DMS79 treated with DMSO at 0.1 percent for 48 hours (cell line): Measurements from ENCODE around the gene REN.

Source experiments
- DNase-seq: peaks from one replicate; lab custom pipeline; 2025; lab: John Stamatoyannopoulos, UW

The REN gene

DNA sequence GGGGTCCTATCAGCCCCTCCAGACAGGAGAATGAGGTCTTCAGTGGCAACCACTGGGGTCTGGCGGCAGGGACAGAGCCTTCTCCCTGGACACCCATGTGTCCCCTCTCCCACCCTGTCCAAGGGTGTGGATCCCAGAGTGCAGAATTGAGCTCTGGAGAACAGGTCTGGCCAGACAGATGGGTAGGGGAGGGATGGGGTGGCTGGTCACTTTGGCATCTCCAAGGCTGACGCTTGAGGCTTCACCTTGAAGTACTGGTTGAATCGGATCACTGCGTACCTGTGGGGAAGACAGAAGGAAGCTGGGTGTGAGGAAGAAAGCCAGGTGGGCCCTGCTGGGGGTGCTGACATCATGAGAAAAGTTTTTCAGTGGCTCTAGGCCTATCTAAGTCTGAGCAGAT lies 34.2 kb downstream of the REN start:
- DNase-seq = no peak

DNA sequence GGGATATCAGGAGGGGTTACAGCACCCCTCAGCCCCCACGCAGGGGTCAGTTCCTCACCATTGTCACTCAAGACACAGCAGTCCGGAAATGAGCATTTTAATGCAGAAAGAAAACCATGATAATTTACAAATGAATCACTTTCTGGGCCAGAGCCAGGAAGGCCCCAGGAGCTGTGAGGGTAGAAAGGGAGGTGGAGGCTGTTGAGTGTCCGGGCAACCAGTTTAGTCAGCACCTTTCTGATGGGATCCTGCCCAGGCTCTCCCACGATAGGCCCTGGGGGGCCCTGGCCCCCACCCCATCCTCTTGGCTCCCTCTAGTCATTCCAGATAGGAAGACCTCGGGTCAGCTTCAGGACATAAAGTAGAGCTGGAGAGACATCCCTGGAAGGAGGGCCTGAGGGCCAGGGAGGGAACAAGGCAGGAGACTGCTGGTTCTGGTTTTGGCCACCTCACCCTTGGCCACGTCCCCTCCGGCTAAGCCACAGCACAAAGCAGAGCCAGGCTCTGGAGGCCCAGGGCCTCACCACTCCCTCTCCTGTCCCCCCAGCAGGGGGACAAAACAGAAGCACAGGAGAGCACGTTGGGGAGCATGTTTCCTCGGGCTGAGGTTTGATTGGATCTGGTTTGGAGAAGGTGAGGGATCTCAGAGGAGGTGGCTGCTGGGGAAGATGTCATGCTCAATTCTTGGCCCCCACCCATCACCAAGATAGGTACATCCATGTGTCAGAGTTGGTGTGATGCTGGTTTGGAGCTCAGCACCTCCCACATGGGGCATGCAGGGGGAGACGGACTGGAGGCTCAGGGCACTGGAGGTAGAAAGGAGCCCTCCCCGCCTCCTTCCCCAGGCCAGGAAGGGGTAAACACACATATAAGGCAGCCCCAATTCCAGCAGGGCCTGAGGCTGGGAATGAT lies 34.9 kb downstream of the REN start:
- DNase-seq = peak; percentile 12

DNA sequence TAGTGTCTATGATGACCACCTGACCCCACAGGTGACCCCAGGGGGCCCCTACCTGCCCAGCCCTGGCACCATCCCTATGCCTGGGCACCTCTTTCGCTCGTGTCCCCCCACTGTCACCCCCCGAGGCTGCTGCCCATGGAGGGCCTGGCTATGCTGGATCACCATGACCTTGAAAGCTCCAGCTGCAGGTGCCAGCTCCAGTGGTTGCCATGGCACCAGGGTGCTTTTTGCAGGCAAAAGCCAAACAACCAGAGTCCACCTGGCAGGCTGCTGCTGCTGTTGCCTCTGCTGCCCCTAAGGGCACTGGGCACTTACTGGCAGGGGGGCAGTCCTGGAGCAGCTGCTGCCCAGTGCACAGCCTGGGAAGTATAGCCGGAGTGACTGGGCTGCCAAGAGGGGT lies 36.0 kb downstream of the REN start:
- DNase-seq = peak; percentile 40

DNA sequence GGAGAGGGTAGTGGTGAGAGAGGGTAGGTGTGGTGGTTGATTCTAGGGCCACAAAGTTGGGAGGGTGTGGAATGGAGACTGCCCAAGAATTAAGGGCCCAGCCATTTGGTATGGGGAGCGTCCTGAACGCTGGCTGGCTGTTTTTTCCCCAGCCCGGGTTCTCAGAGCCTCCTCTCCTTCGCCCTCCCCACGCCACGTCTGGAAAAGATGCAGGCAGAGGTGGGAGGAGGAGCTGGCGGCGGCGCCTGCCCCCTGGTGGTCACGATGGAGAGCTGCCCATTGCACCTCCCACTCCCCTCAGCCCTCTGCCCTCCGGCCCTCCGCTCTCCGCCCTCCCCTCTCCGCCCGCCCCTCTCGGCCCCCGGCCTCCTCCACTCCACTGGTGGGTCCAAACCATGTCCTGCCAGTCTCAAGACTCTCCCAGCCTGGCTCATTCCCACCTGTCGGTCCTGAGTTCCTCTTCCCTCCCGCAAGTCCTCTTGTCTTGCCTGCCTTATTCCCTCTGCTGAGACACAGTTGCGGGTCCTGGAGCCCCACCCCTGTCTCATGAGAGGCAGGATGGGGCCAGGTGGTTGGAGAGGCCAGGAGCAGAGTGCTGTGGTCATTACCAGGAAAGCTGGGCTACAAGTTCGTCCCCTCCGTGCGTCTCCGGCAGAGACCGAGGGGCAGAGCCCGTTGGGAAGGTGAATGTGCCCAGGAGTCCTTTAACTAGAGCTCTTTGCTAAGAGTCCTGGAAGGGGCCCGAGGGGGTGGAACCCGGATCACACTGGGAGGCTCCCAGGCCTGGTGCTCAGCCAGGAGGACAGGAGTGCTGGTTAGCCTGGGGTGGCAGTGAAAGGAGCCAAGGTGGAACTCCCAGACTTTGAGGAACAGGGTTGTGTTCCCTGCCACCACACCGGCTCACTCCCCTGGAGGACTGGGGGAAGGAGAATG lies 36.9 kb downstream of the REN start:
- DNase-seq = peak; percentile 82

DNA sequence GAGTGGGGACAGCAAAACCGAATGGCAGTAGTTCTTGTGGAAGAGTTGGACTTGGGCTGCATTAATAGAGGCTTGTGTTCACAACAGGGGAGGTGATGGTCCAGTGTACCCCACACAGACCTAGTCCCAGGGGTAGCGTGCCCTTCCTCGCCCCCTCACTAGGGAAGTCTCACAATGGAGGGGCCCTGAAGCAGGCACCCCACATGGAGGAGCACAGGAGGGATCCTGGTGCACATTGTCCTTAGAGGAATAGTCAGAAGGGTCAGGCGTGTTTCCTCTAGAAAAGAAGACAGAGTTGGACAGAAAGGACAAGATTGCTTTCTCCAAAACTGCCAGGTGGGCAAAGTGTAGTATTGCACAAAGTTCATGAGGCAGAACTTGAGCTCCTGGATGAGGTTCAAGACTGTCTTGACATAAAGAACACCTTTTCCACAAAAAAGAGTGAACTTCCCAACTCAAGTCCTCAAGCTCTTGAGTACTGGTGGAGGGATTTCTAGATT lies 37.6 kb downstream of the REN start:
- DNase-seq = no peak

DNA sequence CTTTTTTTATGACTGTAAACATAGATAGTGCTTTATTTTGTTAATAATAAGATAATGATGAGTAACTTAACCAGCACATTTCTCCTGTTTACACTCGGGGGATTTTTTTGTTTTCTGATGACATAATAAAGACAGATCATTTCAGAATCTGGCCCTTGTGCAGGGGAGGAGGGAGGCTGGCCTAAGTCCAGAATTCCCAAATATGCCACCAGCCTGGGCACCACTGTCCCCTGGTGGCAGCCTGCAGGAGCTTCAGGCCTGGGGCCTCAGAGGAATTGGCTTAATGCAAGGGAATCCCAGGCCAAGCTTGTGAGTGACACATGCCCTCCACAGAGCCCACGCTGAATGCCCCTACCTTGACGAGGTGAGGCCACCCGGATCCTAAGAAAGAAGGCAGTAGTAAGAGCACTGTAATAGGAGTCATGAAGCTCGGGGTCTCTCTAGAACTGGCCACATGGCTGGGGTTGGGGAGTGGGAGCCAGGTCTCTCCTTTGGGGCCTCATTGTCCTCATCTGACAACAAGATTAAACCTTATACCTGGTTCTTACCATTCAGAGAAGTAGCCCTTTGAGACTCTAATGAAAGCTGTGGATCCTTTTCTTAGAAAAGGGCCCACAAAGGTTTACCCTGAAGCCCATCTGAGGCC lies 38.4 kb downstream of the REN start:
- DNase-seq = peak; percentile 42

DNA sequence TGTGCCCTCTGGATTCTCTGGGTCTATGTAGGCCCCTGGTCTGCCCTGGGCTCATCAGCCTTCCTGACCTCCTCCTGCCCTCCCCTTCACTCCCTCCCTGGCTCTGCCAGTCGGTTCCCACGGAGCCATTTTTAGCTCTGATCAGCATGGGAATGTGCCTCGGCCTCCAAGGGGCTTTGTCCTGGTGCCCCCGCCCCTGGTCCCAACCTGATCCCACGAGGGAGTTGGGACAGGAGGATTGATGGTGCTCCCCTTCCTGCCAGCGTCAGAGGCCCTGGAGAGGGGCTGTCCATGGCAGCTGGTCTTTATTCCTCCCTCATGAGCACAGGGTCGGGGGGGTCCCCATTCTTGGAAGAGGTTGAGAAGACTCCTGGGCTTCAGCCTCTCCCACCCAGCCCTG lies 39.2 kb downstream of the REN start:
- no peak for DNase-seq

DNA sequence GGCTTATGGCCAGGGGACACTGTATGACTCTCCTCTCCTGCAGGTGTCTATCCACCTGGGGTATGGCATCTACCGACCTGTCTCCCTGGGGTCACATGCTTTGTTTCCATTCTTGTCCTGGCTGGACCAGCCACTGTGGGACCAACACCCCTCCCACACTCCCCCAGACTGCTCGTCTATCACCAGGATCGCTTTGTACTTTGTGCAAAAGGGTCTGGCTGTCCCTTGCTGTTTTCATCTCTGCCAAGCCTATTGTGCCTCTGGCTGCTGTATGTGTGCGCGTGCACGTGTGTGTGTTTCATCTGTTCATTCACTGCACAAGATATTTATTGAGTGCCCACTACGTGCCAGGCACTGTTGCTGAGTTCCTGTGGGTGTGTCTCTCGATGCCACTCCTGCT lies 39.8 kb downstream of the REN start:
- no peak for DNase-seq

DNA sequence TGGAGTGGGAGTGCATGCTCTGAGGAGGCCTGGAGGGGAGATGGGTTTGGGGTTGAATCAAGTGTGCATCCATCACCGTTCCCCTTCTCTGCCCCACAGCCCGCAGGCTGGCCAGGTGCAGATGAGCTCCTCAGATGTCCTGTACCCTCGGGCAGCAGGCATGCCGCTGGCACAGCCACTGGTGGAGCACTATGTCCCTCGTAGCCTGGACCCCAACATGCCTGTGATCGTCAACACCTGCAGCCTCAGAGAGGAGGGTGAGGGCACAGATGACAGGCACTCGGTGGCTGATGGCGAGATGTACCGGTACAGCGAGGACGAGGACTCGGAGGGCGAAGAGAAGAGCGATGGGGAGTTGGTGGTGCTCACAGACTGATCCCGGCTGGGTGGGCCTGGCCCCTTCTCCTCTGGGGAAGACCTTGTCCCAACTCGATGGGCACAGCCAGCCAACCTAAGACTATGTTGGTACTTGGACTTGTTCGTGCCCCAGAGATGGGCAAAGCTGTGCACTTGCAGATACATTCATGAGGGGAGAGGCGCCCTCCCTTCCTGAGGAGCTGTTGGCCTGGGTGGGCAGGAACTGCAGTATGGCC lies 40.3 kb downstream of the REN start:
- no peak for DNase-seq

DNA sequence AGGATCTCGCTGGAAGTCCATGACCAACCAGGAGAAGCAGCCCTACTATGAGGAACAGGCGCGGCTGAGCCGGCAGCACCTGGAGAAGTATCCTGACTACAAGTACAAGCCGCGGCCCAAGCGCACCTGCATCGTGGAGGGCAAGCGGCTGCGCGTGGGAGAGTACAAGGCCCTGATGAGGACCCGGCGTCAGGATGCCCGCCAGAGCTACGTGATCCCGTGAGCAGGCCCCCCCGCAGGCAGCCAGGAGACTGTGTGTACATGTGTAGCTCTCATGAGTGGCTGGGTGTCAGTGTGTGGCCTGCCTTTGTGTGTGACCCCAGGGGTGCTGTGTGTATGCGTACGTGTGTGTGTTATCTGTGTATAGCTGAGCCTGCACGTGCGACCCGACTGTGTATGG lies 41.5 kb downstream of the REN start:
- no peak for DNase-seq

DNA sequence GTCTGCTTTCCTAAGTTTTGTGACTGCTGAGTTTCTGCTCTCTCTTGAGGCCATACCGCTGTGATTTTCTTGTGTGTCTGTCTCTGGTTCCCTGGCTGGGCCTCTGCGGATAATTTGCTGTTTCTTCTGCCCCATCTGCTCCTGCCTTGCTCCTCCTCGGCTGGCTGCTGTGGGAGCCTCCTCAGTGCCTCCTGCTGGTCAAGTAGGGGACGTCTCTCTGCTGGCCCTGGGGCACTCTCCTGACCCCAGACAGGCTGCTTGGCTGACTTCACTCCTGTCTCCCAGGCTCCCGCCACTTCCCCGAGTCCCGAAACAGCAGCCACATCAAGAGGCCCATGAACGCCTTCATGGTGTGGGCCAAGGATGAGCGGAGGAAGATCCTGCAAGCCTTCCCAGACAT lies 42.8 kb downstream of the REN start:
- DNase-seq = no peak

DNA sequence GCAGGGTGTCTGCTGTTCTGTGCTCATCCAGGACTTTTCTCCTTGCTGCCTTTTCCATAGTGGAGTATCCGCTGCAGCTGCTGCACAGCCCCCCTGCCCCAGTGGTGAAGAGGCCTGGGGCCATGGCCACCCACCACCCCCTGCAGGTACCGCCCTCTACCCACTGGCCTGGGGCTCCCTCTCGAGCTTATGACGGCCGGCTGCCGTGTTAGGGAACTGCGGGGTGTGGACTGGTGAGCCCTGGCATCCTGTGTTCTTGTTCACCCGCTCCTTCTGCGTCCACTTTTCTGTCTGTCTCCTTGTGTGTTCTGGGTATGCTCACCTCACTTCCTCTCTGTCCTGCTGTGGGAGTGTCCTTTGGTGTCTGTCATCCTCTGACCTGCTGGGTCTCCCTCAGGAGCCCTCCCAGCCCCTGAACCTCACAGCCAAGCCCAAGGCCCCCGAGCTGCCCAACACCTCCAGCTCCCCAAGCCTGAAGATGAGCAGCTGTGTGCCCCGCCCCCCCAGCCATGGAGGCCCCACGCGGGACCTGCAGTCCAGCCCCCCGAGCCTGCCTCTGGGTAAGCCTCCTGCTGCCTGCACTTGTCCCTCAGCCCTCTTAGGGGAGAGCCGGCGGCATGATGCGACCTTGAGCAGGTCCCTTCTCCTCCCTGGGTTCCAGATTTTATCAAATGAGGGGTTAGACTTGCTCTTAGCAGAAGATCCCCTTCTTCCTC lies 44.1 kb downstream of the REN start:
- no peak for DNase-seq

DNA sequence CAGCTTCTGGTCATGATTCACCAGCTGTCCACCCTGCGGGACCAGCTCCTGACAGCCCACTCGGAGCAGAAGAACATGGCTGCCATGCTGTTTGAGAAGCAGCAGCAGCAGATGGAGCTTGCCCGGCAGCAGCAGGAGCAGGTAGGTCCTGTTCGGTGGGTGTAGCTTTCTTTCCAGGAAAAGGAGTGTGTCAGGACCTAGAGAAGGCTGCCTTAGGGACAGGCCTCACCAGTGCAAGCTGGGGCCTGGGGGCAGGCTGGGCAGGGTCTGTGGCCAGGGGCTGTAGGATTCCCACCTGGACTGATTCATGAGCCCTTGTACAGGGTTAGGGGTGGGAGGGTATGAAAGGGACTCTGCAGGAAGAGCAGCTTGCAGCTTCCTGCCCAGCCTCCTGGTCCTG lies 49.6 kb downstream of the REN start:
- no peak for DNase-seq

DNA sequence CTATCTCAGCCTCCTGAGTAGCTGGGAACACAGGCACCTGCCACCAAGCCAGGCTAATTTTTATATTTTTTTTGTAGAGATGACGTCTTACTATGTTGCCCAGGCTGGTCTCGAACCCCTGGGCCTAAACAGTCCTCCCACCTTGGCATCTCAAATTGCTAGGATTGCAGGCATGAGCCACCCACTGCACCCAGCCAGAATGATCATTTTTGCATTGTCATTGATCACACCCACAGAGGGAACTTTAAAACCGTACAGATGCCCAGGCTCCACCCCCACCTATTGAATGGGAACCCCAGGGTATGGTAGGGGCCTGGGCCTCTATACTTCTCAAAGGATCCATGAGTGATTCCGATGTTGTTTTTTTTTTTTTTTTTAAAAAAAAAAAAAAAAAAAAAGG lies 51.0 kb downstream of the REN start:
- no peak for DNase-seq

DNA sequence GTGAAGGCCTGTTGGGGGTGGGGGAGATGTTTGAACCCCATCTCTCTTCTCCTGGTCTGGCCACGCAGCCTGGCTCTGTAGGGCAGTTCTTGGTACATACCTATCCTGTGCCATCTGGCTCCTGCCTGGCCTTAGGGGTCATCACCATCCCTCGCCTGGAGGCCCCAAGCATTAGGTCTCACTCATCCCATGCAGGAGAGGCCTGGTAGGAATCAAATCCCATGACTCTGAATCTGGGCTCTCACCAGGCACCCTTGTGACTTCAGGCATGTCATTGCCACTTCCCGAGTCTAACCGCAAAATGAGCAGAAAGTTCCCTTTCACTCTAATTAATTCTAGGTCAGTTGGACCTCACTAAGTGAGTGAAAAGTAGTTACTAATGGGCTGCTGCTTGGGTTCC lies 51.5 kb downstream of the REN start:
- DNase-seq = no peak

DNA sequence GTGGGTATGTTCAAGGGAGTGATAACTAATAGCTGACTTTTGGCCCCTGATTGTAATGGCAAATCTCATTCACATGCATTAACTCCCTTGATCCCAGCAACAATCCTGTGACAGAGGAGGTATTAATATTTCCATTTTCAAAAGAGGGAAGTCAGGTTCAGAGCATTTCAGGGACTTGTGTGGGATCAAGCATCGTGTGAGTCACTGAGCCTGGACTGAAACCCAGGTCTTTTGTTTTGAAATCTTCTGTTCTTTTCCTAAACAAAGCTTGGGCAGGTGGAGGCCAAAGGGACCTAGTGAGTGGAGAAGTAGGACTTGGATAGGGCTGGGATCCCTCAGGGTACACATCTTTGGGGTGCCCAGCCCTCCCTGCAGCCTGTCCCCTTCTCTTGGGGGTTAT lies 52.2 kb downstream of the REN start:
- DNase-seq = no peak

DNA sequence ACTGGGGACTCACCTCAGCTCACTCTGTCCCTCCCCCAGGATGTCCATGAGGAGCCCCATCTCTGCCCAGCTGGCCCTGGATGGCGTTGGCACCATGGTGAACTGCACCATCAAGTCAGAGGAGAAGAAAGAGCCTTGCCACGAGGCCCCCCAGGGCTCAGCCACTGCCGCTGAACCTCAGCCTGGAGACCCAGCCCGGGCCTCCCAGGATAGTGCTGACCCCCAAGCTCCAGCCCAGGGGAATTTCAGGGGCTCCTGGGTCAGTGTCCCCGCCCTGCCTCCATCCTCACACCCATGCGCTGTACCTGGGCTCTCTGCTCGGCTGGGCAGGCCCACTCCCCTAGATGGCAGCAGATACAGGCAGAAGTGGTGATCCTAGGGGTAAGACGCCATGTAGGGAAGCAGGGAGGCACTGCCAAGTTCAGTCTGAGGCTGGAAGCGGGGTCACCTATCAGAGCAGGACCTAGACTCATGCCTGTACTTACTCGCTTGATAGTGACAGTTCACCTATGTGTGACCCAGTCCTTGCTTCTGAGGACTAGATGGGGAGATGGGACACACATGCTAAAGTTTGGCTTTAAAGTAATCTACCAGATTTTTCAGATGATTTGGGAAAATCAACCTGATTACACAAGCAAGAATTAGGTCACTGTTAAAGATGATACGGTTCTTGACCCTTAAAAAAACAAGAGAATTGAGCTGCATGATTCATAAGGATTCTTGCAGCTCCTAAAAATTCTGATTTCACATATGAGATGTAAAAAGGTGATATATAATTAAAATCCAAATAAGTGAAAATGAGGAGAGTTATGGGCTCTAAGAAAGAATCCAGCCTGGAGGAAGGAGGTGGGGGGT lies 53.0 kb downstream of the REN start:
- no peak for DNase-seq

DNA sequence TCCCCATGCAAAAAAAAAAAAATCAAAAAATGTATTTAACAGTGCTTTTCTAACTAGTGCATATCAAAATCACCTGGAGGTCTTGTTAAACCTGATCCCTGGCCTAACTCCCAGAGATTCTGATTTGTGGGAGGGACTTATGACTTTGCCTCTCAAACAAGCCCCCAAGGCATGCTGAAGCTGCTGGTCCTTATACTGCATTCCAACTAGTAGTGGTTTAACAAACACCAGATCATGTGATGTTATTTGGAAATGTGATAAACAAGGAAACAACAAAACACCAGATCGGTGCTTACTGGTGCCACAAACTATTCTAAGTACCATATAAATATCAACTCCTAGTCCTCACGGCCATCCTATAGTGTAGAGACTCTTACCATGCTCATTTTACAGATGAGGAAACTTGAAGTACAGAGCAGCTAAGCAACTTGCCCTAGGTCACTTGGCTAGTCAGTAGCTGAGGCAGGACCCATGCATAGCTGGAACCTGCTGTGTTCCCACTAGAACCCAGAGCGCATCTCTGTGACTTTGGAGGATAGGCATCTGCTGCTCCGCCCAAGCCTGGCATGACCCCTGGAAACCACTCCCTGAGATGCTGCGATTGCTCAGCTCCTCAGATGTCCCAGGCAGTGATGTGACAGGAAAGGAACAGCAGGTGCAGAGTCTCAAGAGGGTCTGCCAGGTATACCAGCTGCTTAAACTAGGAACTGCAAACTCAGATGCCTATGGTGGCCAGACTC lies 55.1 kb downstream of the REN start:
- DNase-seq = peak; percentile 28

DNA sequence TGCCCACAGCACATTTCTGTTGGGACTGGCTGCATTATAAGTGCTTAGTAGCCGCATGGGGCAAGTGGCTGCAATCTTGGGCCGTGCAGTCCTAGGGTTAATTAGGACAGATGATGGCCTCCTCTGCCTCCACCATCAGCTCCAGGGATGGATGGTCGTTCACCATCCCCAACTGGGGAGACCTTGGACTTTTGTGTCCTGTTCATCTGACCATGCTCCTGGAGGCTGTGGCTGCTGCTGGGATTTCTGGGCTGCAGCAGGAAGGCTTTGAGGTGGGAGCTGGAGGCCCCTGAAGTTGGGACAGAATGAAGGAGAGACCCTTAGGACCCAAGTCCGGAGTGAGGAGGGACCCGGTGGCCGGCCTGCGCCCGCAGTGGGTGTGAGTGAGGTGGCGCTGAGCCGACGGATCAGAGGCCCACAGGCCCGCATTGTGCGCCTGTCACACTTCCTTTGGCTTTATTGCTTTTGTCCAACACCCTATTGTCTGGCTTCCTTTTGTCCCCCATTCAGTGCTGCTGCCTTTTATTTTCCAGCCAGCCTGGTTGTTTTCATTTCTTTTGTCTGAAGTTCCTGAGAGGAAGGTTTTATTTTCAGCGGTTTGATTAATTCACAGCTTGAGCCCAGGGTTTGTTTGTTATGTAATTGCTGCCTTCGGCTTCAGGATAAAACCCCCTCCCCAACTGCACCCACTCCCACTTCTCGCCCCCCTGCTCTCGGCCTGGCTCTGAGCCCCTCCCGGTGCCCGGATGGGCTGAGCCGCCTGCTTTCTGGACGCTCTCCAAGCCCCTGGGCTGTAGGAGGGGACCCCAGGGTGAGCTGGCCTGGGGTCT lies 57.6 kb downstream of the REN start:
- DNase-seq = no peak
